A549 treated with DMSO at 1 μM for 4 hours (cell line): ENCODE results near the gene TOX3. TPM values are rescaled to one million over a fixed set of nuclear protein-coding genes. Genes with fewer than 3 reads are reported as not detected.

ENCODE experiments used
- total RNA-seq: library from RNA; stranded (reverse); fragments of 200-300 nt; extraction: Qiagen RNA extraction; gene quantifications from 5 replicates; pipeline ENCODE4 v1.2.3, GENCODE V29; 2022; ENCODE audit warnings: low read depth

TOX3 gene
- total RNA-seq: 0.10 to 0.36 TPM (median 0.20 TPM) in 5 replicates

GRCh38 chr16:52547004-52547833, at the start of gene TOX3:
TSS of gene TOX3 (minus strand) at chr16:52547143. CDS start at chr16:52546723, 420 bp downstream.

